HG03575 (cell line): Measurements from ENCODE around the gene NCL.
"Not testable (repeated sequence)": the region's sequence is repeated elsewhere in the genome, so short reads cannot be mapped to it uniquely, and the experiment has no call there.

Source experiments
- ATAC-seq: cut with Tn5 transposase; IDR thresholded peaks from one replicate; pipeline ENCODE4 v1.9.1; 2021; ENCODE audit not compliant: unreplicated experiment, insufficient number of reproducible peaks, low FRiP score; ENCODE audit errors: extremely low read depth

NCL gene

GRCh38 chr2:231470246-231470900 is 6.1 kb upstream of the NCL start:
- ATAC-seq: no peak

- ATAC-seq: no peak
Observed at GRCh38 chr2:231469583-231469950, 5.3 kb upstream of the NCL start.

GRCh38 chr2:231467613-231468530 is 3.6 kb upstream of the NCL start:
- no peak for ATAC-seq

- ATAC-seq: no peak
Observed at GRCh38 chr2:231467016-231467545, 2.8 kb upstream of the NCL start.

GRCh38 chr2:231464576-231465540 is 574 bp upstream of the NCL start:
- peak; percentile 12 for ATAC-seq

GRCh38 chr2:231462729-231463465 is 1.4 kb downstream of the NCL start:
- no peak for ATAC-seq

GRCh38 chr2:231461516-231461971 is 2.7 kb downstream of the NCL start:
- no peak for ATAC-seq

DNA sequence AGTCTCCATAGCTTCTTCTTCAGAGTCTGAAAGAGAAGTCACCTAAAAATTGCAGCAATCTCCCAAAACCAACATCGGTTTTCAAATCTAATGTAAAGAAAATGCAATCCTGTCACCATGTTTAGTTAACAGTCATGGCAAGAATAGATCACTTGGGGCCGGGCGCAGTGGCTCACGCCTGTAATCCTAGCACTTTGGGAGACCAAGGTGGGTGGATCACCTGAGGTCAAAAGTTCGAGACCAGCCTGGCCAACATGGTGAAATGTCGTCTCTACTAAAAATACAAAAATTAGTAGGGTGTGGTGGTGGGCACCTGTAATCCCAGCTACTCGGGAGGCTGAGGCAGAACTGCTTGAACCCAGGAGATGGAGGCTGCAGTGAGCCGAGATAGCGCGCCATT is 3.4 kb downstream of the NCL start:
- not testable (repeated sequence) for ATAC-seq

GRCh38 chr2:231460073-231460835 is 4.0 kb downstream of the NCL start:
- no peak for ATAC-seq

GRCh38 chr2:231458368-231458767 is 5.9 kb downstream of the NCL start:
- no peak for ATAC-seq

DNA sequence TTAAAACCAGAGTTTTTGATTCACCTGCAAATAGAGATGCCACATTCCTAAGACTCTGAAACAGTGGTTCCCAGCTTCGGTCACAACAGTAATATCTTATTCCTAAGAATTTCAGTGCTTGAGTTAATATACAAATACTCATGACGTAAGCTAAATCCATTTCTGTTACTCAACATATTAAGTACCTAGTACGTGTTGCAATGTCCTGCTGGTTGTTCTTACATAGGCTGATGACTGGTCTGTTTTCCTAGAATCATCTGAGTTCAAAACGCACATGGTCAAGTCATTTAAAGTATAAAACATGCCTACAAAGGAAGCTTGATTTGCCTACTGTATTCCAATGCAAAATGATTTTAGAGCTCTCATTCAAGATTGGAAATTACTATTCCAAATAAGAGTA is 7.2 kb downstream of the NCL start:
- ATAC-seq: no peak

DNA sequence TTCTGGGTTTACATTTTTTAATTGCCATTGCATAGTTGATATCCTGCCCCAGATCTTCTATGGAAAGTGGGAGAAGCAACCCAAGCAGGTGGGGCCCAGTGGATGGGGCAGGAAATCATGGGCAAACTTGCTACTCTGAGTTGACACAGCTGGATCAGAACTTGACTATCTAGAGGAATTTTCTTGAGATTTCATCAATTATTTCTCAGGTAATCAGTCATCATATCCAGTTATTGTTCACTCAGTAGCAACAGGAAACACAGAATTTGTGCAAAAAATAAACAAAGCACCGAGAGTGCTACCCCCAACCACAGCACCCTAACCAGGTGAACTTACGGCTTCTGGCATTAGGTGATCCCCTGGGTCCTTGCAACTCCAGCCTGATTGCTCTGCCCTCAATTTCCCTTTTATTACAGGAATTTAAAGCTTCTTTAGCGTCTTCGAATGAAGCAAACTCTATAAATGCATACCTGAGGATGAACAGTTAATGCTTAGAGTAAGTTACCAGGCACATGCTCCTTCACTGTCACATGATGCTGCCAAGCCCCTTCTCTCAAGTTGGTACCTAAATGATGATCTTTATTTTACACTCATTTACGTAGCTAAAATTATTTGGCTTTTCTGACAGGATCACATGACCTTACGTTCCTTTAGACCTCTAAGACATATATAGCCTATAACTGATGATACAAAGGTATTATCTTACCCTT is 7.8 kb downstream of the NCL start:
- ATAC-seq: no peak

DNA sequence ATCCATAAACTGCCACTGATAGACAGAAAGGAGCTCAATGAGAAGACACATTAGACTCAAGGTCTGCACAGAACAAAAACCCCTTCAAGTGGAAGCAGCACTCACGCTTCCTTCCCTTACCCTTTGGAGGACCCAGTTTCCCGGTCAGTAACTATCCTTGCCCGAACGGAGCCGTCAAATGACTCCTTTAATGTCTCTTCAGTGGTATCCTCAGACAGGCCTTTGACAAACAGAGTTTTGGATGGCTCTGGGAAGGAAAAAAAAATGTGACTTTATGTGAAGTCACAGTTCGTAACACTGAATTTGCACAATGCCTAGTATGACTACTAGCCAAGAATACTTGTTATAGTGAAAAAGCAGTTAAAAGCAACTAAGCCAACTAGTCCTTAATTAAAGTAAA is 8.4 kb downstream of the NCL start:
- ATAC-seq: no peak

DNA sequence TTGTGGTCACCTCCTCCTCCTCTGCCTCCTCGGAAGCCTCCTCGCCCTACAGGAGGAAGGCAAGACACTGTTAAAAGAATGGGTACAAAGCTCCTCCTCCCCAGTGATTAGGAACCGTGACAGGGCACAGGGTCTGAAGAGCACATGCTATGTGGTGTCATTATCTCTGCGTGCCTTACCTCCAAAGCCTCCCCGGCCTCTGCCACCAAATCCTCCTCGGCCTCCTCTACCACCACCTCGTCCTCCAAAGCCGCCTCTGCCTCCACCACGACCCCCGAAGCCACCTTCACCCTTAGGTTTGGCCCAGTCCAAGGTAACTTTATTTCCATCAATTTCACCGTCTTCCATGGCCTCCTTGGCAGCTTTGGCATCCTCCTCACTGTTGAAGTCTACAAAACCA is 9.1 kb downstream of the NCL start:
- no peak for ATAC-seq

GRCh38 chr2:231454361-231454791 is 9.9 kb downstream of the NCL start:
- no peak for ATAC-seq

DNA sequence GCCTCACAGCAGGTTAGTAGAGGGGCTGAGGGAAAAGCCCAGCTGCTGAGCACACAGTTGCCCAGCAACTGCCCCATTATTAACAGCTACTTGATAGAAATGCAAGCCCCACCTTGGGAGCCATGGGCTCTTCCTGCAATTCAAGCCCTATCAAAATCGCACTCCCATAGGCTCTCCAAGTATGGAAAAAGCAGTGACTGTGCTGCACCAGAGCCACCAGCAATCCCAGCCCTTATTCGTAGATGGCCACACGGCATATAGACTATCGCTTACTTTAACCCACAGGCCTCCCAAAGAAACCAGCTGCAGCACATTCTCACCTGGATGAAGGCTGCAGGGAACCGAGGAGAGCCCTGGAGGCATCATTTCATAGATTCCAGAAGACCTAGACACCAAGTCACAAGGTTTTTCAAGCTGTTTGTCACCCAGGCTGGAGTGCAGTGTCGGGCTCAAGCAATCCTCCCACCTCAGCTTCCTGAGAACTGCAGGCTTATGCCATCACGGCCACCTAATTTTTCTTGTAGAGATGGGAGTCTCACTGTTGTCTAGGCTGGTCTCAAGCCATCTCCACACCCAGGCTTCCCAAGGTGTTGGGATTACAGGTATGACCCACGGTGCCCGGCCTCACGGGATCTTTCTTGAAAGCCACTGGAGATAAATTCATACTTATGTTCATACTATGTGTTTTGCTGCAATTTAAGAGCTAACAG is 11.3 kb downstream of the NCL start:
- ATAC-seq: no peak
